HK-2 (cell line): ENCODE results near the gene LARGE1.

Source experiments
- DNase-seq: peaks from one replicate; pipeline ENCODE4 v3.0.0-alpha.2; 2018; ENCODE audit not compliant: unreplicated experiment

The LARGE1 gene

GRCh38 chr22:33821290-33821689 is 99.0 kb downstream of the LARGE1 start:
- DNase-seq: no peak

- no peak for DNase-seq
Observed at GRCh38 chr22:33819743-33820142, 100.5 kb downstream of the LARGE1 start.

DNA sequence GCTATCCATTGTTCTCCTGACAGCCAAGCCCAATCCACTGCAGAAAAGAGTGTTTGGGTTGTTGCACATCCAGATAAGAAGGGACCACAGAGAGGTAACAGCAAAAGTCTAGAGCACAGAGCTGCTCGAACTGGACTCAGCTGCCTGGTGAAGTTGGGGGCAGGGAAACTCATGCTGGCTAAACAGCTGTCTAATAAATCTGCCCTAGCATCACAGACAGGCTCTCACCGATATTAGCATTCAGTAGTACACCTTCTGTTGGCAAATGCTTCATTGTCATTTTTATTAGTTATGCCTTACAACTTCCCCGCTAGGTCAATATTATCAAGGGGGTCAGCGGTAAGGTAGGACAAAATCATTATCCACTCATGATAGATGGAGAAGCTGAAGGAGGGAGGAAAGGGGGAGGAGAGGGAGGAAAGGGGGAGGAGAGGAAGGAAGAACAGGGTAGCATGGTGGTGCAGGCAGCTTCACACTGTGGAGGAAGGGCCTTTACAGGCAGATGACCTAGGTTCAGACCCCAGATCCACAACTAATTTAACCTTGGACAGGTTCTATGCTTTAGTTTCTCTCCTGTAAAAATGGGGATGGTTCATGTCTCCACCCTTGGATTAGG is 102.7 kb downstream of the LARGE1 start:
- no peak for DNase-seq

DNA sequence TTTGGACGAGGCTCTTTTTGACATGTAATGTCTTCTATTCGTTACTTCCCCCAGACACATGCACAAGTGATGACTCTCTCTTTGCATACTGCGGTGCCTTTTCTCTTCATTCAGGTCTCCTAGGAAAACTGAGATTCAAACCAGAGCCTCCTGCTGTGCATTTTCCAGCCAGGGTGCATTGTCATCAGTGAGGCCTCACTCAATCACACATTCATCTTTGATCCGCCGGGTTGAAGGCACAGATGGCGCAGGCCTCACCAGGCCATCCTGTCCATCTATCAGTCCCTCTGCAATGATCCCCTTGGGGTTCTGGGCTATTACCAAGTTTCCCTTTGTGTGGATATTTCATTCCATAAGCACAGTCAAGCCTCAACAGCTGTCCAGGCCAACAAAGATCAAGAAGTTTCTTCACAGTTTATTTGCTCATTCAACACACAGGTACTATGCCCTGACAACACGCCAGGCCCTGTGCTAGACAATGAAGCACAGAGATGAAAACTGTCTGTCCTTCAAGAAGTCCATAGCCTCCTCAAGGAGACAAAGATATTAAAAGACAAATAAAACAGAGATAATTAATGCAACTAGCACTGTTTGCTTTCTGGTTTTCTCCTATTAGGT is 107.8 kb downstream of the LARGE1 start:
- no peak for DNase-seq

- DNase-seq: no peak
Observed at GRCh38 chr22:33811686-33812085, 108.6 kb downstream of the LARGE1 start.

DNA sequence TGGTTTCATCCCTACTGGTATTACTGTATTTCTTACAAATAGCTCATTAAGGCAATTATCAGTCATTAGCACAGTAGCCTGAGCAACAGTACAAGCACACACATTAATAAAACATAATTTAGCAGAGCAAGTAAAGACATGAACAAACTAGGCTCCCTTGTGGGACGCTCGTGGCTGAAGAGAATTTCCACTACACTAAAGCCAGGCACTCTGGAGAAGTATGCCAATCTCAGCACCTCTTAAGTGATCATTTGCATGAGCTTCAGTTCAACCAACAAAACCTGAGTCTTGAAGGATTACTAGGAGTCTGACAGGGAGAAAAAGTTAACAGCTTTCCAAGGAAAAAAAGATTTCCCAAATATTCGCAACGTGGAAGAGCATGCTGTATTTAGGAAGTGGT is 109.1 kb downstream of the LARGE1 start:
- DNase-seq: no peak

DNA sequence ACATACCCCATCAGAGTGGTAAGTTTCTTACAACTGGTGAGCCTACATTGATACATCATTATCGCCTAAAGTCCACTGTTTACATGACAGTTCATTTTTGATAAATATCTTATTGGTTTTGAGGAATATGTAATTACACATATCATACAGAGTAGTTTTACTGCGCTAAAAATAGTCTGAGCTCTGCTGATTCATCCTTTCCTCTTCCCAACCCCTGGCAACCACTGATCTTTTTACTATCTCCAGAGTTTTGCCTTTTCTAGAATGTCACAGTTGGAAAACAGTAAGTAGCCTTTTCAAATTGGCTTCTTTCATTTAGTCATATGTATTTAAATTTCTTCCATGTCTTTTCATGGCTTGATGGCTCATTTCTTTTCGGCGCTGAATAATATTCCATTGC is 112.8 kb downstream of the LARGE1 start:
- DNase-seq: no peak

DNA sequence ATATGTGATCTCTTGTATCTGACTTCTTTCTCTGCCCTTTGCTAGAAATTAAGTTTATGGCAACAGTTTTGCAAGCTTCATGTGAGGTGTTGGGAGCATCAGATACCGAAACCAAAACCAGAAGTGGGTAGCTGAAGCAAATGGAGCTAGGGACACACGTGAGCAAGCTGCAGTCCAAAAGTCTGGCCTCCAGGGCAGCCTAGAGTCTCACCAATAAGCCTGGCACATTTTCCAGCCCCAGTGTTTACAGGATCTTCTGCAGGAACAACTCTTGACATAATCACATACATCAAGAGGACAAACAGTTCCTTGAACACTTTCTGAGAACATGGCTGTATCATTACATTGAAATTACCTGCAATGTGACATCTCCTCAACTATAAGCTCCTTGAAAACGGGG is 114.1 kb downstream of the LARGE1 start:
- DNase-seq: no peak

GRCh38 chr22:33803371-33804282 is 116.6 kb downstream of the LARGE1 start:
- no peak for DNase-seq

GRCh38 chr22:33798401-33798800 is 121.9 kb downstream of the LARGE1 start:
- no peak for DNase-seq

DNA sequence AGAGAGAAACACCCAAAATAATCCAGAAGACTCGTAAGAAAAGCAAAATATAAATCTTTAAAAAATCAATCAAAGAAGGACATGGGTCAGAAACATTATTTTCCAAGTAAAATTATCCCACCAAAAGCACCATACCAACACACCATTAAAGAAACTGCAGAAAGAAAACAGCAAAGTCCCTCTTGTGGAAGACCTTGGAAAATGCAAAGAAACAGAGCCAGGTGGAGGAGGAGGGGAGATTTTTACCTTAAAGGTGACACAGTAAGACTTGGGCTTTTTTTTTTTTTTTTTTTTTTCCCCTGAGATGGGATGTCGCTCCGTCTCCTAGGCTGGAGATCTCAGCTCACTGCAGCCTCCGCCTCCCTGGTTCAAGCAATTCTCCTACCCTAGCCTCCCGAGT is 123.8 kb downstream of the LARGE1 start:
- no peak for DNase-seq

DNA sequence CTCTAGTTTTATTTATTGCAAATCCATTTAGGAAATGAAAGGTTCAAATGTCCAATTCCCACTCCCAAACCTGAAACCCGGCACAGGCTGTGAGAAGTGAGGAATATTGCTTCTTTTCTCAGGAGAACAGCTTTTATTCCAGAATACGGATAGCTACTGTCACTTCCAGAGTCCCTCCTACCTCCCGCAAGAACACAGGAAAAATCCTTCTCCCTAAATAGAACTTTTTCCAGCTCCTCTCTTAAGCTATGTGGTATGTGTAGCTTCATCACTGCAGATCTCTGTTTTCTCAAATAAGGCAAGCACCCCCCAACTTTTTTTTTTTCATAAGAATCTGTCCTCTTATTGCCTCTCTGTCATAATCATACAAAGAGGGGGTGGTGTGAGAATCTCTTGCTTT is 126.8 kb downstream of the LARGE1 start:
- no peak for DNase-seq

GRCh38 chr22:33792832-33793231 is 127.4 kb downstream of the LARGE1 start:
- DNase-seq: no peak

DNA sequence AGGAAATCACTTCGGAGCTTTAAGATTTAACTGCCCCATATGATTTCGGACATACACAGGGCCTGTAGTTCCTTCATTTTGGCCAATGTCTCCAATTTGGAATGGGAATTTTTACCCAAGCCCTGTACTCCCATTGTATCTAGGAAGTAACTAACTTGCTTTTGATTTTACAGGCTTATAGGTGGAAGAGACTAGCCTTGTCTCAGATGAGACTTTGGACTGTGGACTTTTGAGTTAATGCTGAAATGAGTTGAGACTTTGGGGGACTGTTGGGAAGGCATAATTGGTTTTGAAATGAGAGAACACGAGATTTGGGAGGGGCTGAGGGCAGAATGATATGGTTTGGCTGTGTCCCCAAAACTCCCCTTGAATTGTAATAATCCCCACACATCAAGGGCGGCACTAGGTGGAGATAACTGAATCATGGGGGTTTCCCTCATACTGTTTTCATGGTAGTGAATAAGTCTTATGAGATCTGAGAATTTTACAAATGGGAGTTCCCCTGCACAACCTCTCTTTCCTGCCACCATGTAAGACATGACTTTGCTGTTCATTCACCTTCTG is 130.5 kb downstream of the LARGE1 start:
- DNase-seq: no peak

DNA sequence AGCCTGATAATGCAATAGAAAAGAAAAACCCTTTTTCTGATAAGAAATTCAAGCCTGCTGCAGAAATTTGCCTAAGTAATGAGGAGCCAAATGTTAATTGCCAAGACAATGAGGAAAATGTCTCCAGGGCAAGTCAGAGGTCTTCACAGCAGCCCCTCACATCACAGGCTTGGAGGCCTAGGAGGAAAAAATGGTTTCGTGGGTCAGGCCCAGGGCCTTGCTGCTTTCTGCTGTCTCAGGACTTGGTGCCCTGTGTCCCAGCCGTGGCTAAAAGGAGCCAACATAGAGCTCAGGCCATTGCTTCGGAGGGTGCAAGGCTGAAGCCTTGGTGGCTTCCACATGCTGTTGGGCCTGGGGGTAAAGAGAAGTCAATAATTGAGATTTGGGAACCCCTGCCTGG is 131.3 kb downstream of the LARGE1 start:
- no peak for DNase-seq

DNA sequence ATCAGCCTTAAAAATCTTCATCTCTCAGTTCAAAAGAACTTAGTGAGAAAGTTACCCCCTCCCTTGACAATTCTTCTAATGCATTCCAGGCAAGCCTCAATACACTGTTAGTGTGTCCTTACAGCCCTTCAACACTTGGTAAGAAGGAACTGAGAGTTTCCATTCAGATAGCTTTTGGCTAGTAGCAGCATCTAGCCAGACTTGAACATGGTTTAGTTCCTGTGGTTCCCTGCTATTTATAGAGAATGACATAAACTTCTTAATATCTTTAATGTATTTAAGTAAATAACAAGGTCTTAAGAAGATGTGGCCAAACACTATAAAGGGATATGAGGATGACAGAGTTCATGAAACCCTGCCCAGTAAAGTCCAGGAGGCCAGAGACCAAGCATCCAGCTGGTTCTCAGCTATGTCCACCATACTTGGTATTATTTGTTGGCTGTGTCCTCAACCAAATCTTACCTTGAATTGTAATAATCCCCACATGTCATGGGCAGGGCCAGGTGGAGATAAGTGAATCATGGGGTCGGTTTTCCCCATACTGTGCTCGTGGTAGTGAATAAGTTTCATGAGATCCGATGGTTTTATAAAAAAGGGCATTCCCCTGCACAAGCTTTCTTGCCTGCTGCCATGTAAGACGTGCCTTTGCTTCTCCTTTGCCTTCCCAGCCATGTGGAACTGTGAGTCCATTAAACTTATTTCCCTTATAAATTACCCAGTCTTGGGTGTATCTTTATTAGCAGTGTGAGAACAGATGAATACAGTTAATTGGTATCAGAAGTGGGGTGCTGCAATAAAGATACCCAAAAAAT is 132.4 kb downstream of the LARGE1 start:
- DNase-seq: no peak

DNA sequence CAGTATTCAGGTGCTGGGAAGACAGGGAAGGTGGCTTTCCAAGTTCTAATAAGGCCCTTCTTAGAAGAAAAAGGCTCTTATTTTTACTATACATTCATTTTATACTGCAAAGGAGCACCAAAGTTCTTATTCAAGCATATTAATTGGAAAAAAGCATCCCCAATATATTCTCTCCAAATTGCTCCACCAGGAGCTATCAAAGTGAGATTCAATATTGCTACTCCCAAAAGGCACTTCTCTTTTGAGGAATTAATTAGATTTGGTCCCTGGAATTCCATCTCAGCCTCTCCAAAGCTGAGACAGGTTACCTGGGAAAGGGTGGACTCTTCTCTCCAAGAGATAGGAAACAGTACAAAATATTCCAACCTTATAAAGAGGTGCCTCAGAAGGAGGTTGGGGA is 134.1 kb downstream of the LARGE1 start:
- DNase-seq: no peak

DNA sequence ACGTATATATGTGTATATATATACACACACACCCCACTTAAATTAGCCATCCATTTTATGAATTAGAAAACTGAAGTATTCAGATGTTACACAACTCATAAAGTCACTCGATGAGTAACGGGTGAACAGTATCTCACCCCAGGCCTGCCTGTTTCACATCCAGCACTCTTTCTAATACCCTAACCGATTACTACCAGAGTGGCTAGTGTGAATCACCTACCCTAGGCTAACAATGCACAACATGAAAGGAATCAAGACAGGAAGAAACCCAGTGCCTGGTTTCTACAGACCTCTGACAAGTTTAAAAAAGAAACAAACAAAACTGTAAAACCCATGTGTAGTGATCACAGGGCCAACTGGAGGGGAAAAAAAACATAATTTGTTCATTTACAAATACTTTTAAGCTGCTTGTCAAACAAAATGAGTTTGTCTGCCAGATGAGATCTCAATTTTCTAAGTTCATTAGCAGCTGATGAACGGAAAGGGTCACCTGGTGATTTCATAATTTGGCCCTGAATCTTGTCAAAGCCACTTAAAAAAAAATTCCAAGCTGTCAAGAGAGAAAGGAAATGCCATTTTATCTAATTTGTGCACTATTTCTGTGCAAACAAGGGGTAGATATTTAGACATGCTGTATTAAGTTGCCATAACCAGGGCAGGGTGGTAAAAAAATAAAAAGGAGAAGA is 134.8 kb downstream of the LARGE1 start:
- DNase-seq: no peak

- no peak for DNase-seq
Observed at GRCh38 chr22:33781411-33781810, 138.9 kb downstream of the LARGE1 start.

DNA sequence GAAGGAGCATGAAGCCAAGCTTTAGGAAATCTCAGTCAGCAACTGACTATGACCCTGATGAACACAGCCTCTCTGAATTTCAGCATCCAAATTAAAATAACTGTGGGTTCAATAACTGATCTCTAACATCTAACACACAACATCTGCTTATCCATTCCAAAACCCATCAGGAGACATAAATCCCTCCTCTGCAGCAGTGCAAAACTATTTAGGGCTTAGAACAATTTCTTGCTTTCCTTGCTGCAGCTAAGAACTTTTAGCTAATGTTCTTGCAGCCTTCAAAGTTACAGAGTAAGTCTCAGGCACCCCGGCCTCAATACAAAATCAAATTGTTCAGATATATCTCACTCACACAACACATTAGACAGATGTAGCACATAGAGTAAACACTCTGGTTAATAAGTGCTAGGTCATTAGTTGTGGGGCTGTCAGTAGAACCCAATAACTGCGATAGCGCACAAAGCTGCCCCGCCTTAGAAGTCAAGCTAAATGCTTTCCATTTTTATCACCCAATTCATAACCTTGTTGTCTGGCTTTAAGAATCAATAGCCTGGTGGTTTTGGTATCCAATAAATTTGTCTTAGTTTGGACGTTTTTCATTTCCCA is 139.6 kb downstream of the LARGE1 start:
- no peak for DNase-seq

DNA sequence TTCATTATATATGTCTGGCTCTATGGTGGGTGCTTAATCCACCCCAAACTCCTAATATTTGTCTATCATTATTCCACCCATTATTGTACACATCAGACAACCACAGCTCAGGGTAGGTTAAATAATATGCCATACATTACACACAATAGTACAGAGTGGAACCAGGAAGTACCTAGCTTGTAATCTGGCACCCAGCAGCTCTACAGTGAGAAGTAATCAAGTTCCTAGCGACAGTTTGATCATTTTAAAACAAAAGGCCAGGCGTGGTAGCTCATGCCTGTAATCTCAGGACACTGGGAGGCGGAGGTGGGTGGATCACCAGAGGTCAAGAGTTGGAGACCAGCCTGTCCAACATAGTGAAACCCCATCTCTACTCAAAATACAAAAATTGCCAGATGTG is 141.0 kb downstream of the LARGE1 start:
- DNase-seq: no peak
